HCT116 (cell line): ENCODE data around the gene FABP3. TPM values are rescaled to one million over a fixed set of nuclear protein-coding genes. Genes with fewer than 3 reads are reported as not detected.

Experiments
- ATAC-seq: fragments of 200-7000 bp; cut with Tn5 transposase; 2 replicates; pipeline ENCODE4 v1.9.1; 2020; ENCODE audit warnings: mild to moderate bottlenecking, moderate library complexity
- BruUV-seq: library from RNA; stranded (reverse); fragments of 400-500 nt; replicated peaks from 2 replicates; lab custom pipeline; 2021; lab: Mats Ljungman, UMichigan
- CTCF ChIA-PET: fragments of 300-600 bp; sonication (Branson Sonifier 250); formaldehyde crosslinking; loops from one replicate; lab custom pipeline; 2021; ENCODE audit warnings: antibody characterized with exemption; lab: Charles Lee
- POLR2A ChIA-PET: fragments of 300-600, 350-600 bp; sonication (Branson Sonifier 250); formaldehyde crosslinking; loops from one replicate; lab custom pipeline; 2021; ENCODE audit warnings: antibody characterized with exemption; lab: Charles Lee
- RAD21 ChIA-PET, 2 experiments: fragments of 300-600 bp; sonication (Branson Sonifier 250); formaldehyde crosslinking; loops; one replicate each; lab custom pipeline; 2023; ENCODE audit warnings: low total read pairs in 2 of 2; ENCODE audit not compliant: uncharacterized antibody in 2 of 2, unreplicated experiment in 2 of 2, low non-redundant PET in 1 of 2; lab: Charles Lee
- DNase-seq: peaks from one replicate; pipeline ENCODE4 v3.0.0-alpha.2; 2010; ENCODE audit warnings: low read depth, low spot score
- H2AFZ ChIP-seq: fragments of 200-600 bp; shearing (Covaris generic), sonication (generic); 2 replicates; pipeline ENCODE4 v1.6.1; 2017; ENCODE audit warnings: low read depth, mixed run types, mixed read lengths, antibody characterized with exemption, low read length; ENCODE audit not compliant: poor library complexity, severe bottlenecking
- H3K27ac ChIP-seq: 2 replicates; pipeline ENCODE4 v1.5.1; 2012; ENCODE audit warnings: low read depth, low read length
- H3K27me3 ChIP-seq: fragments of 200-600 bp; sonication (generic); 2 replicates; pipeline ENCODE4 v1.6.1; 2016; ENCODE audit warnings: mixed run types, low read length, mixed read lengths; ENCODE audit not compliant: insufficient read depth
- H3K36me3 ChIP-seq, 2 experiments: fragments of 200-500 bp in 1 of 2; fragments of 200-600 bp in 1 of 2; sonication (Bioruptor generic) in 1 of 2; sonication (generic) in 1 of 2; 2 replicates each; pipeline versions ENCODE4 v1.5.1 to v1.6.1; 2014 to 2016; ENCODE audit warnings: low read length in 2 of 2, inconsistent platforms in 1 of 2, mixed read lengths in 1 of 2, mixed run types in 1 of 2; ENCODE audit not compliant: insufficient read depth in 2 of 2, control insufficient read depth in 1 of 2
- H3K4me1 ChIP-seq, 2 experiments: fragments of 200-600 bp in 1 of 2; sonication (generic) in 1 of 2; 2 replicates each; pipeline versions ENCODE4 v1.5.1 to v1.6.1; 2012 to 2017; ENCODE audit warnings: low read length in 2 of 2, inconsistent platforms in 1 of 2, mild to moderate bottlenecking in 1 of 2, mixed read lengths in 1 of 2, mixed run types in 1 of 2, moderate library complexity in 1 of 2; ENCODE audit not compliant: insufficient read depth in 2 of 2, control insufficient read depth in 1 of 2
- H3K4me2 ChIP-seq: fragments of 200-600 bp; sonication (generic); 2 replicates; pipeline ENCODE4 v1.6.1; 2017; ENCODE audit warnings: mixed run types, low read length, mixed read lengths
- H3K4me3 ChIP-seq, 2 experiments: fragments of 200-600 bp in 1 of 2; sonication (generic) in 1 of 2; replicated peaks in 1 of 2; 2 replicates each; pipeline ENCODE4 v1.5.1; 2011 to 2016; ENCODE audit warnings: low read length in 2 of 2, control low read depth in 1 of 2, low read depth in 1 of 2, mild to moderate bottlenecking in 1 of 2, mixed read lengths in 1 of 2, mixed run types in 1 of 2
- H3K79me2 ChIP-seq: fragments of 200-600 bp; sonication (generic); 2 replicates; pipeline ENCODE4 v1.6.1; 2017; ENCODE audit warnings: mild to moderate bottlenecking, mixed run types, low read length, moderate library complexity, mixed read lengths; ENCODE audit not compliant: insufficient read depth
- H3K9ac ChIP-seq: fragments of 200-600 bp; sonication (generic); 2 replicates; pipeline ENCODE4 v1.6.1; 2016; ENCODE audit warnings: low read length, mixed read lengths
- H3K9me2 ChIP-seq: fragments of 200-600 bp; sonication (generic), shearing (Covaris generic); 2 replicates; pipeline ENCODE4 v1.6.1; 2017; ENCODE audit warnings: mixed run types, mild to moderate bottlenecking, moderate library complexity; ENCODE audit not compliant: insufficient read depth
- H3K9me3 ChIP-seq, 2 experiments: fragments of 200-500 bp in 1 of 2; fragments of 200-600 bp in 1 of 2; sonication (Bioruptor generic) in 1 of 2; sonication (generic) in 1 of 2; 2 replicates each; pipeline ENCODE4 v1.6.1; 2014 to 2017; ENCODE audit warnings: low read length in 2 of 2, mixed read lengths in 2 of 2, inconsistent platforms in 1 of 2, low read depth in 1 of 2, mild to moderate bottlenecking in 1 of 2, mixed run types in 1 of 2, moderate library complexity in 1 of 2; ENCODE audit not compliant: control insufficient read depth in 1 of 2, insufficient read depth in 1 of 2
- H4K20me1 ChIP-seq: fragments of 200-600 bp; sonication (generic), shearing (Covaris generic); 2 replicates; pipeline ENCODE4 v1.6.1; 2017; ENCODE audit warnings: mixed run types, mild to moderate bottlenecking, moderate library complexity; ENCODE audit not compliant: insufficient read depth
- ELF1 ChIP-seq: IDR thresholded peaks from 2 replicates; pipeline ENCODE4 v1.6.1; 2012; ENCODE audit warnings: low read depth, borderline replicate concordance
- EZH2phosphoT487 ChIP-seq: fragments of 200-600 bp; IDR thresholded peaks from 2 replicates; pipeline ENCODE4 v1.6.1; 2018; ENCODE audit warnings: antibody characterized with exemption, borderline replicate concordance
- POLR2AphosphoS5 ChIP-seq: IDR thresholded peaks from 2 replicates; pipeline ENCODE4 v1.6.1; 2011; ENCODE audit warnings: mild to moderate bottlenecking, low read depth, low read length, moderate library complexity
- SIN3A ChIP-seq: IDR thresholded peaks from 2 replicates; pipeline ENCODE4 v1.6.1; 2012; ENCODE audit warnings: low read depth
- SP1 ChIP-seq: IDR thresholded peaks from 2 replicates; pipeline ENCODE4 v1.6.1; 2012; ENCODE audit warnings: low read depth
- SRF ChIP-seq: IDR thresholded peaks from 2 replicates; pipeline ENCODE4 v1.6.1; 2012; ENCODE audit warnings: low read depth
- TCF7L2 ChIP-seq: IDR thresholded peaks from 2 replicates; pipeline ENCODE4 v1.7.0; 2011; ENCODE audit warnings: borderline replicate concordance, inconsistent platforms; ENCODE audit not compliant: insufficient read depth, insufficient read length; ENCODE audit errors: extremely low read depth
- YY1 ChIP-seq: IDR thresholded peaks from 2 replicates; pipeline ENCODE4 v1.6.1; 2011; ENCODE audit warnings: low read length, low read depth, moderate library complexity, mild to moderate bottlenecking; ENCODE audit not compliant: insufficient replicate concordance; ENCODE audit errors: extremely low read depth
- ZBTB33 ChIP-seq: IDR thresholded peaks from 2 replicates; pipeline ENCODE4 v1.6.1; 2011; ENCODE audit warnings: mild to moderate bottlenecking, low read length, moderate library complexity; ENCODE audit not compliant: insufficient replicate concordance; ENCODE audit errors: extremely low read depth
- intact Hi-C: fragments of 100-400 bp; cut with micrococcal nuclease; formaldehyde crosslinking; loops from 2 replicates; pipeline ENCODE4 v1.10.0; 2022
- total RNA-seq: library from RNA; stranded (reverse); gene quantifications from one replicate; pipeline ENCODE4 v1.2.1, GENCODE V29; 2021; ENCODE audit not compliant: unreplicated experiment
- TF ChIP-seq, protein P1 (sequence below): IDR thresholded peaks from 2 replicates; pipeline ENCODE4 v1.6.1; 2012

The FABP3 gene
- total RNA-seq, 1 experiment from 2014 or later, result not detected

DNA sequence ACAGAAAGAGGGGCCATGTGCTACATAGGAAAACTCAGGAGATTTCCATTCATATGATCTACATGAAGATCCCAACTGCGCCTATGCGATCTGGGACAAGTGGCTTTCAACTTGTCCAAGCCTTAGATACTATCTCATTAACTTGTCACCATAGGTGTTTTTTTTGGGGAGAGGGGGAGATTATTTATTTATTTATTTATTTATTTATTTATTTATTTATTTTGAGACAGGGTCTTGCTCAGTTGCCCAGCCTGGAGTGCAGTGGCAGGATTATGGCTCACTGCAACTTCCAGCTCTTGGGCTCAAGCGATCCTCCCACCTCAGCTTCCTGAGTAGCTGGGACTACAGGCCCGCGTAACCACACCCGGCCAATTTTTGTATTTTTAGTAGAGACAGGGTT, 11.3 kb downstream of the FABP3 start:
- POLR2A ChIA-PET, result no interaction called here
- Histone ChIP-seq H3K4me1 (no peaks in the 10 kb centered on the region), H2AFZ (no peak overlapping the region), H3K36me3 (no peaks in the 10 kb centered on the region; a peak in 2 of 4 replicates), H3K79me2 (no peaks in the 10 kb centered on the region), H3K27ac (no peak overlapping the region), H3K4me2 (no peak overlapping the region), H3K9me2 (no peaks in the 10 kb centered on the region), H3K4me3 (no peak overlapping the region), H4K20me1 (no peaks in the 10 kb centered on the region), H3K9me3 (no peaks in the 10 kb centered on the region), H3K9ac (no peak overlapping the region), H3K27me3 (no peaks in the 10 kb centered on the region)
- no peak for ATAC-seq
- intact Hi-C loops, result no loop called here
- DNase-seq, result no peak
- no peak for TF ChIP-seq YY1
- no peak for TF ChIP-seq SIN3A
- BruUV-seq, result no TSS peak
- CTCF ChIA-PET, result no interaction called here
- RAD21 ChIA-PET, result no interaction called here

DNA sequence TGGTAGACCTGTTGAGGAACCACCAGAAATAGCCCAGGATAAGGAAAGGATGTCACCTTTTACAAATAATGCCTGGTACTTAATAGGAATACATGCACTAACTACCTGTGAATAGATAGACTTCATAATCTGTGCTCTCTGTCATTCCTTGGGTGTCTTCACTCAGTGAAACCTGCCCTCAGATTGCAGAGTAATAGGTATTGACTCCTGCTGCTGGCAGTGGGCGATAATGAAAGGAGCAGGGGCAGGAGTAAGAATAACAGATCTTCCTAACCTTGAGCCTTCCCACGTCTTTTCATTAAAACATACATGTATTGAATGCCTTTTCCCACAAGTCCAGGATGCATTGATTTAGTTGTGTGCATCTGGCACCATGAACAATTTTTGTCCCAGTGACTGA, 16.4 kb downstream of the FABP3 start:
- H3K36me3 ChIP-seq, result no peaks in the 10 kb centered on the region

More for the DNA sequence above, 16.4 kb downstream of the FABP3 start:
- no TSS peak for BruUV-seq
- ATAC-seq, result no peak
- Histone ChIP-seq H3K9me2 (no peaks in the 10 kb centered on the region), H3K4me3 (no peak overlapping the region), H3K27ac (no peak overlapping the region), H3K9me3 (no peaks in the 10 kb centered on the region), H3K27me3 (no peaks in the 10 kb centered on the region), H2AFZ (no peak overlapping the region), H3K4me2 (no peak overlapping the region), H3K9ac (no peak overlapping the region), H4K20me1 (no peaks in the 10 kb centered on the region), H3K4me1 (no peaks in the 10 kb centered on the region), H3K79me2 (no peaks in the 10 kb centered on the region)
- CTCF ChIA-PET, result no interaction called here
- no peak for DNase-seq
- POLR2A ChIA-PET, result no interaction called here
- RAD21 ChIA-PET, result no interaction called here
- intact Hi-C loops, result no loop called here
- no peak for TF ChIP-seq POLR2AphosphoS5
- no peak for TF ChIP-seq ELF1
- TF ChIP-seq SRF, result no peak
- TF ChIP-seq TCF7L2, result no peak
- TF ChIP-seq EZH2phosphoT487, result no peak
- TF ChIP-seq, protein P1, sequence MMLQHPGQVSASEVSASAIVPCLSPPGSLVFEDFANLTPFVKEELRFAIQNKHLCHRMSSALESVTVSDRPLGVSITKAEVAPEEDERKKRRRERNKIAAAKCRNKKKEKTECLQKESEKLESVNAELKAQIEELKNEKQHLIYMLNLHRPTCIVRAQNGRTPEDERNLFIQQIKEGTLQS, result no peak
- TF ChIP-seq YY1, result no peak
- TF ChIP-seq SP1, result no peak
- TF ChIP-seq ZBTB33, result no peak
